Natural killer cell (primary cell): ENCODE results near the gene CEP164. TPM values are rescaled to one million over a fixed set of nuclear protein-coding genes. Genes with fewer than 3 reads are reported as not detected.

Experiments used
- ATAC-seq, 3 donors: fragments of 150-1000 bp in 2 of 3; fragments of 200-7000 bp in 1 of 3; cut with Tn5 transposase; 1 replicate in 1 of 3; 2 replicates in 2 of 3; pipeline ENCODE4 v1.10.0; 2021; ENCODE audit warnings: mild to moderate bottlenecking in 2 of 3, moderate library complexity in 2 of 3
- DNase-seq, 2 donors: peaks; one replicate each; pipeline versions ENCODE4 v3.0.0 to v3.0.0-alpha.2; 2013 to 2021; ENCODE audit warnings: mixed read lengths in 1 of 2
- H3K27ac ChIP-seq: one replicate; pipeline ENCODE4 v1.5.1; 2013; ENCODE audit warnings: mild to moderate bottlenecking, low read length
- H3K27me3 ChIP-seq: one replicate; pipeline ENCODE4 v1.6.1; 2013; ENCODE audit warnings: low read length; ENCODE audit not compliant: control insufficient read depth, insufficient read depth
- H3K36me3 ChIP-seq: one replicate; pipeline ENCODE4 v1.6.1; 2013; ENCODE audit warnings: low read length; ENCODE audit not compliant: control insufficient read depth, insufficient read depth
- H3K4me1 ChIP-seq: one replicate; pipeline ENCODE4 v1.6.1; 2013; ENCODE audit warnings: low read length; ENCODE audit not compliant: control insufficient read depth, insufficient read depth
- H3K4me3 ChIP-seq: one replicate; pipeline ENCODE4 v1.5.1; 2013; ENCODE audit warnings: low read length
- H3K9me3 ChIP-seq: one replicate; pipeline ENCODE4 v1.6.1; 2013; ENCODE audit warnings: low read length; ENCODE audit not compliant: control insufficient read depth, insufficient read depth
- H3K27ac Mint-ChIP-seq, 2 donors: one replicate each; pipeline ENCODE4 v1.8.0; 2022; ENCODE audit warnings: mild to moderate bottlenecking in 2 of 2, mixed read lengths in 2 of 2, moderate library complexity in 1 of 2
- H3K27me3 Mint-ChIP-seq, 2 donors: one replicate each; pipeline ENCODE4 v1.8.0; 2022; ENCODE audit warnings: low read depth in 2 of 2, mixed read lengths in 2 of 2
- H3K36me3 Mint-ChIP-seq: one replicate; pipeline ENCODE4 v1.8.0; 2022; ENCODE audit warnings: mixed read lengths
- H3K4me1 Mint-ChIP-seq, 2 donors: one replicate each; pipeline ENCODE4 v1.8.0; 2022; ENCODE audit warnings: mixed read lengths in 2 of 2
- H3K4me3 Mint-ChIP-seq: one replicate; pipeline ENCODE4 v1.8.0; 2022; ENCODE audit warnings: mild to moderate bottlenecking, moderate library complexity, mixed read lengths
- H3K9me3 Mint-ChIP-seq, 2 donors: one replicate each; pipeline ENCODE4 v1.8.0; 2022; ENCODE audit warnings: mixed read lengths in 2 of 2
- WGBS: methylation state at CpG from one replicate; pipeline ENCODE4 v1.1.7; 2013; ENCODE audit warnings: missing lambda C conversion rate; ENCODE audit not compliant: insufficient coverage; 5-methylcytosine and 5-hydroxymethylcytosine counted together
- intact Hi-C: fragments of 100-400 bp; cut with micrococcal nuclease; formaldehyde crosslinking; loops from one replicate; pipeline ENCODE4 v1.14.2; 2022
- total RNA-seq, 4 donors: library from RNA; stranded (reverse); fragments of 120-200 nt in 1 of 4; gene quantifications; one replicate each; pipeline versions ENCODE4 v1.2.3 to v1.2.4, GENCODE V29; 2013 to 2022
- TF ChIP-seq, protein P1 (sequence below): fragments of 200-600 bp; IDR thresholded peaks from one replicate; pipeline ENCODE4 v1.8.0; 2022; ENCODE audit warnings: antibody characterized with exemption

Gene CEP164
- total RNA-seq, 3 donors from 2014 or later (not counting 1 experiment from before 2014, with no cell fraction given) = 45.6 to 49.9 (median 49.8) TPM

DNA sequence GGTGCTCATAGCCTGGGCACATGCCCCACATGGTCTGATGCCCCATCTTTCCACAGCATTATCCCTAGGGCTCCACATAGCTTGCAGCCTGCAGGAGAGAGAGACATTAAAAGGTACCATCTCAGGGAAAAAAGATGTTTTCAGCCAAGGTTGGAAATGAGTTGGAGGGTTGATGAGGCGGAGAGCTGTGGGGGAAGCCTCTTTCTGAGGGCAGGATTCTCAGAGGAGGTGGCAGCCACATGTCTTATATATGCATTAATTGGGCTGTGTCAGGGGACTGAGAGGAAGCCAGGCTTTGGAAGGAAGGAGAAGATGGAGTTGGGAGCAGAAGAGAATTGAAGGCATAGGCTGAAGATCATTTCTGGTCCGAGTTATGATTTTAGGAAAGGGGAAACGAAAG lies 57.8 kb downstream of the CEP164 start:
- Mint-ChIP-seq H3K4me1 (no peaks in the 10 kb centered on the region), H3K27ac (no peak overlapping the region), H3K27me3 (no peaks in the 10 kb centered on the region), H3K36me3 (no peaks in the 10 kb centered on the region), H3K9me3 (no peaks in the 10 kb centered on the region), H3K4me3 (no peak overlapping the region)
- WGBS = 98% methylated on average over 3 of the region's 3 CpGs
- Histone ChIP-seq H3K27ac (no peak overlapping the region), H3K4me3 (no peak overlapping the region), H3K27me3 (no peaks in the 10 kb centered on the region), H3K4me1 (no peaks in the 10 kb centered on the region), H3K36me3 (peaks cover 44% of the 10 kb centered on the region), H3K9me3 (no peaks in the 10 kb centered on the region)
- ATAC-seq = no peak
- TF ChIP-seq, protein P1, sequence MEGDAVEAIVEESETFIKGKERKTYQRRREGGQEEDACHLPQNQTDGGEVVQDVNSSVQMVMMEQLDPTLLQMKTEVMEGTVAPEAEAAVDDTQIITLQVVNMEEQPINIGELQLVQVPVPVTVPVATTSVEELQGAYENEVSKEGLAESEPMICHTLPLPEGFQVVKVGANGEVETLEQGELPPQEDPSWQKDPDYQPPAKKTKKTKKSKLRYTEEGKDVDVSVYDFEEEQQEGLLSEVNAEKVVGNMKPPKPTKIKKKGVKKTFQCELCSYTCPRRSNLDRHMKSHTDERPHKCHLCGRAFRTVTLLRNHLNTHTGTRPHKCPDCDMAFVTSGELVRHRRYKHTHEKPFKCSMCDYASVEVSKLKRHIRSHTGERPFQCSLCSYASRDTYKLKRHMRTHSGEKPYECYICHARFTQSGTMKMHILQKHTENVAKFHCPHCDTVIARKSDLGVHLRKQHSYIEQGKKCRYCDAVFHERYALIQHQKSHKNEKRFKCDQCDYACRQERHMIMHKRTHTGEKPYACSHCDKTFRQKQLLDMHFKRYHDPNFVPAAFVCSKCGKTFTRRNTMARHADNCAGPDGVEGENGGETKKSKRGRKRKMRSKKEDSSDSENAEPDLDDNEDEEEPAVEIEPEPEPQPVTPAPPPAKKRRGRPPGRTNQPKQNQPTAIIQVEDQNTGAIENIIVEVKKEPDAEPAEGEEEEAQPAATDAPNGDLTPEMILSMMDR = no peak
- intact Hi-C loops = no loop called here
- DNase-seq = no peak

DNA sequence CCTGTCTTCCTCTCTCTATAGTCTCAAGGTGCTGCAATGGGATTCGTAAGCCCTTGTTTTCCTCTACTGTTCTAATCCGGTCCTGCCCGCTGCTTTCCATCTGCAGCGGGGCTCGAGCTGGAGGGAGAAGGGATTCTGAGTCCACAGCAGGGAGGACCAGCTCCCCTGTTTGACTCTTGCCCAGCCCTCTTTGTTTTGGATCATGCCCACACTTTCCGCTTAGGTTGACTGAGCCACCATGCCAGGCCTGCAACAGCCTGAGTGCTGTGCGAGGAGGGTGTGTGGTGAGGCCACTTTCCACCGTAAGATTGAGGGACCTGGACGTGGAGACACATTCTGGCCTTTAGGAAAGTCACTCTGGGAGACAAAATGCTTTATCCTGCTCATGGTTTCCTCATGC lies 58.3 kb downstream of the CEP164 start:
- intact Hi-C loops = no loop called here

DNA sequence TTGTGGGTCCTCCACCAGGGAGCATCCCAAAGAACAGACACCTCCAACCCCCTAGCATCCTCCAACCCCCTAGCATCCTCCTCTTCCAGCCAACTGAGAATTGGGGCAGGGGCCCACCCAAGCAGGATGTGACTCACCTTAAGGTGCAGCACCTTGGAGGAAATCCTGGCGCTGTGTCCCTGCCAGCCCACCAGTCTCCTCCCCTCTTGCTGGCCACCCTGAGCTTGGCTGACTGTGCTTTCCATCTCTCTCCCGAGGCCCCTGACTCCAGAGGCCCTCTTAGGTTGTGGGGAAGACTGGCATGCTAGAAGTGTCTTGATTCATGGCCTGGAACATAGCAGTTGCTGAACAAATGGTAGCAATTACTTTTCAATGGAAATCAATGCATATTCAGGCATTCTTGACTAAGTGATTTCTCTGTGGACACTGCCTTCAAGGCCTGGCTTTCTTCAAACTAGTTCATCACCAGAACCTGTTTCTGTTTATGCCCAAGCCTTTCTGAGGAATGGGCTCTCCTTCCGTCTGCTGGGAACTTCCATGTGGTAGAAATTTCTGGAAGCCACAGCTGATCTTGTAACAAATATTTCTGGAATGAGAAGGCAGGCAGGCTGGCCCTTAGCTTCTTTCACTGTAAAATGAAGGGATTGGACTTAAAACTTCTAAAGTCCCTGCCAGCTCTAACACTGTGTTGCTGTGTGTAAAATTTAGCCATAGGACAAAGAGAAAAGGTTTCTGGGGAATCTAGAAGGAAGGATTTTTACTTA lies 60.5 kb downstream of the CEP164 start:
- Histone ChIP-seq H3K36me3 (peaks cover 51% of the 10 kb centered on the region), H3K27ac (no peak overlapping the region), H3K27me3 (no peaks in the 10 kb centered on the region), H3K4me3 (no peak overlapping the region), H3K4me1 (no peaks in the 10 kb centered on the region), H3K9me3 (no peaks in the 10 kb centered on the region)
- TF ChIP-seq, protein P1 = no peak
- H3K4me1 Mint-ChIP-seq = no peaks in the 10 kb centered on the region
- WGBS = 98% methylated on average over 3 of the region's 3 CpGs
- DNase-seq (no peak), ATAC-seq (no peak)
- no peak overlapping the region for H3K4me3 Mint-ChIP-seq
- intact Hi-C loops = no loop called here
- no peak overlapping the region for H3K27ac Mint-ChIP-seq
- no peaks in the 10 kb centered on the region for H3K9me3 Mint-ChIP-seq
- H3K36me3 Mint-ChIP-seq = no peaks in the 10 kb centered on the region
- H3K27me3 Mint-ChIP-seq = no peaks in the 10 kb centered on the region

More for the DNA sequence above, 58.3 kb downstream of the CEP164 start:
- H3K9me3 ChIP-seq = no peaks in the 10 kb centered on the region
- ATAC-seq = no peak
- WGBS = 95% methylated on average over 9 of the region's 9 CpGs
- no peak for DNase-seq
- no peak overlapping the region for H3K27ac Mint-ChIP-seq
- H3K27me3 ChIP-seq = no peaks in the 10 kb centered on the region
- H3K4me3 Mint-ChIP-seq = no peak overlapping the region
- no peaks in the 10 kb centered on the region for H3K4me1 ChIP-seq
- H3K36me3 Mint-ChIP-seq = no peaks in the 10 kb centered on the region
- H3K4me1 Mint-ChIP-seq = no peaks in the 10 kb centered on the region
- no peaks in the 10 kb centered on the region for H3K27me3 Mint-ChIP-seq
- H3K4me3 ChIP-seq = no peak overlapping the region
- no peak overlapping the region for H3K27ac ChIP-seq
- H3K36me3 ChIP-seq = peaks cover 43% of the 10 kb centered on the region
- TF ChIP-seq, protein P1 = no peak
- H3K9me3 Mint-ChIP-seq = no peaks in the 10 kb centered on the region

DNA sequence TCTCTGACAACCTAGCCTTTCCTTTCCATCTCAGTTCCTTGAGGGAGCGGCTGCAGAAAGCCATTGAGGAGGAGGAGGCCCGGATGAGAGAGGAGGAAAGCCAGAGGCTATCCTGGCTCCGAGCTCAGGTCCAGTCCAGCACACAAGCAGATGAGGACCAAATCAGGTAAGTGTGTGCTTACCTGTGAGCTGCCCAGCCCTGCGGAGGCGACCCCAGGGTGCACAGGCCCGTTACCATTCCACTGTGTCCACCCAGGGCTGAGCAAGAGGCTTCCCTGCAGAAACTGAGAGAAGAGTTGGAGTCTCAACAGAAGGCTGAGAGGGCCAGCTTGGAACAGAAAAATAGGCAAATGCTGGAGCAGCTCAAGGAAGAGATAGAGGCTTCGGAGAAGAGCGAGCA lies 63.1 kb downstream of the CEP164 start:
- H3K4me3 Mint-ChIP-seq = no peak overlapping the region
- no peaks in the 10 kb centered on the region for H3K9me3 Mint-ChIP-seq
- Histone ChIP-seq H3K4me3 (no peak overlapping the region), H3K27ac (no peak overlapping the region), H3K36me3 (peaks cover 62% of the 10 kb centered on the region), H3K9me3 (no peaks in the 10 kb centered on the region), H3K27me3 (no peaks in the 10 kb centered on the region), H3K4me1 (no peaks in the 10 kb centered on the region)
- TF ChIP-seq, protein P1 = no peak
- no peak overlapping the region for H3K27ac Mint-ChIP-seq
- H3K36me3 Mint-ChIP-seq = no peaks in the 10 kb centered on the region
- no peak for DNase-seq
- intact Hi-C loops = no loop called here
- WGBS = 95% methylated on average over 8 of the region's 8 CpGs
- H3K4me1 Mint-ChIP-seq = no peaks in the 10 kb centered on the region
- ATAC-seq = no peak
- no peaks in the 10 kb centered on the region for H3K27me3 Mint-ChIP-seq
